ENCODE results near the gene PTPRD.

GRCh38 chr9:9804109-9804508, 808.7 kb downstream of the PTPRD start:
- TF ChIP-seq CTCF (IDR thresholded peaks at IDR 0.05): no peak
- TF ChIP-seq EZH2phosphoT487 (IDR thresholded peaks at IDR 0.05): no peak

Data from neural progenitor cell (in vitro differentiated cells).